Measurements from ENCODE around the gene FERMT3.

GRCh38 chr11:64268025-64268892 is 61.7 kb downstream of the FERMT3 start:
- no peak for TF ChIP-seq POLR2AphosphoS5 (IDR thresholded peaks at IDR 0.05)
- no peak for TF ChIP-seq POLR2A (IDR thresholded peaks at IDR 0.05)
- TF ChIP-seq CTCF (IDR thresholded peaks at IDR 0.05) = peak in 2 of 6 experiments; percentile 5 to 28
